Choroid plexus epithelial cell (primary cell): ENCODE measurements around the gene UBE2D1.

Experiments used
- DNase-seq: peaks from one replicate; pipeline ENCODE4 v3.0.0-alpha.2; 2010; ENCODE audit warnings: low read depth
- H3K4me3 ChIP-seq: 2 replicates; pipeline ENCODE4 v1.5.1; 2011; ENCODE audit warnings: low read depth, mild to moderate bottlenecking, control low read depth, low read length, moderate library complexity
- TF ChIP-seq, protein P1 (sequence below): conservative IDR thresholded peaks from 2 replicates; pipeline ENCODE4 v1.5.1; 2011; ENCODE audit warnings: low read depth, mild to moderate bottlenecking, control low read depth, inconsistent platforms, low read length, moderate library complexity

Gene UBE2D1

GRCh38 chr10:58373442-58373827 lies 38.6 kb downstream of the UBE2D1 start:
- no peak overlapping the region for H3K4me3 ChIP-seq
- DNase-seq: no peak
- TF ChIP-seq, protein P1, sequence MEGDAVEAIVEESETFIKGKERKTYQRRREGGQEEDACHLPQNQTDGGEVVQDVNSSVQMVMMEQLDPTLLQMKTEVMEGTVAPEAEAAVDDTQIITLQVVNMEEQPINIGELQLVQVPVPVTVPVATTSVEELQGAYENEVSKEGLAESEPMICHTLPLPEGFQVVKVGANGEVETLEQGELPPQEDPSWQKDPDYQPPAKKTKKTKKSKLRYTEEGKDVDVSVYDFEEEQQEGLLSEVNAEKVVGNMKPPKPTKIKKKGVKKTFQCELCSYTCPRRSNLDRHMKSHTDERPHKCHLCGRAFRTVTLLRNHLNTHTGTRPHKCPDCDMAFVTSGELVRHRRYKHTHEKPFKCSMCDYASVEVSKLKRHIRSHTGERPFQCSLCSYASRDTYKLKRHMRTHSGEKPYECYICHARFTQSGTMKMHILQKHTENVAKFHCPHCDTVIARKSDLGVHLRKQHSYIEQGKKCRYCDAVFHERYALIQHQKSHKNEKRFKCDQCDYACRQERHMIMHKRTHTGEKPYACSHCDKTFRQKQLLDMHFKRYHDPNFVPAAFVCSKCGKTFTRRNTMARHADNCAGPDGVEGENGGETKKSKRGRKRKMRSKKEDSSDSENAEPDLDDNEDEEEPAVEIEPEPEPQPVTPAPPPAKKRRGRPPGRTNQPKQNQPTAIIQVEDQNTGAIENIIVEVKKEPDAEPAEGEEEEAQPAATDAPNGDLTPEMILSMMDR: no peak

GRCh38 chr10:58382489-58382995 lies 47.7 kb downstream of the UBE2D1 start:
- TF ChIP-seq, protein P1: no peak
- no peak overlapping the region for H3K4me3 ChIP-seq
- no peak for DNase-seq

GRCh38 chr10:58384095-58384494 lies 49.3 kb downstream of the UBE2D1 start:
- DNase-seq: peak; percentile 32
- TF ChIP-seq, protein P1: no peak
- no peak overlapping the region for H3K4me3 ChIP-seq

GRCh38 chr10:58384544-58384998 lies 49.8 kb downstream of the UBE2D1 start:
- no peak for DNase-seq
- TF ChIP-seq, protein P1: no peak
- H3K4me3 ChIP-seq: peak overlapping the region; percentile 86

GRCh38 chr10:58384999-58385783 lies 50.4 kb downstream of the UBE2D1 start, which contains the start of gene TFAM:
Gene TFAM (plus strand): TSS chr10:58385410. CDS start chr10:58385548, 138 bp downstream.
- peak within 1 kb of the TSS; percentile 86 for H3K4me3 ChIP-seq
- TF ChIP-seq, protein P1: peak; percentile 71
- peak; percentile 96 for DNase-seq

GRCh38 chr10:58385784-58386112 lies 50.9 kb downstream of the UBE2D1 start:
- peak overlapping the region; percentile 86 for H3K4me3 ChIP-seq
- TF ChIP-seq, protein P1: no peak
- DNase-seq: peak; percentile 38

DNA sequence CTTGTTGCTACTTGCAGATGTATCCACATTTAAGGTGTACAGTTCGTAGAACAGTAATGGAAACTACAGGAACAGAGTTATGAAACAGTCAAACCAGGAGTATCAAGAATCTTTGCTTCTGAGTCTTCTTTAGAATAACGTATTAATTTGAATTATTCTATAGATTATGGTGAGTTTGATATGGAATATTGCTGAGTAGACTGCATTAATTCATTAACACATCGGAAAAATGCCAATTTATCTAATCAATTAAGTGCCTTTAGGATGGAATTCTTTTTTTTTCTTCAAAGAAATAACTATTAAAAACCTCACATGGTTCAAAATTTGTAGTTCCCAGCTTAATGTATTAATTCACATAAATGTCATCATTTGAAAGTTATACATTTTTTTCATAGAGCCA lies 54.2 kb downstream of the UBE2D1 start:
- no peak overlapping the region for H3K4me3 ChIP-seq
- DNase-seq: no peak
- TF ChIP-seq, protein P1: no peak
